Activated naive CD8-positive, alpha-beta T cell treated with anti-CD3 and anti-CD28 coated beads, Interleukin-2, amount 50 U/mL, for 24 hours (primary cell): Measurements from ENCODE around the gene KDM6A.
"Not testable (repeated sequence)": the region's sequence is repeated elsewhere in the genome, so short reads cannot be mapped to it uniquely, and the experiment has no call there.

ENCODE experiments used
- ATAC-seq: fragments of 150-1000 bp; cut with Tn5 transposase; one replicate; pipeline ENCODE4 v1.10.0; 2021
- DNase-seq: peaks from one replicate; pipeline ENCODE4 v3.0.0; 2021
- H3K27ac Mint-ChIP-seq: one replicate; pipeline ENCODE4 v1.8.0; 2021; ENCODE audit warnings: mild to moderate bottlenecking, mixed read lengths
- H3K27me3 Mint-ChIP-seq: one replicate; pipeline ENCODE4 v1.8.0; 2021; ENCODE audit warnings: mixed read lengths
- H3K36me3 Mint-ChIP-seq: one replicate; pipeline ENCODE4 v1.8.0; 2021; ENCODE audit warnings: low read depth, mixed read lengths
- H3K4me1 Mint-ChIP-seq: one replicate; pipeline ENCODE4 v1.8.0; 2021; ENCODE audit warnings: mixed read lengths
- H3K4me3 Mint-ChIP-seq: one replicate; pipeline ENCODE4 v1.8.0; 2021; ENCODE audit warnings: mild to moderate bottlenecking, moderate library complexity, mixed read lengths
- H3K9me3 Mint-ChIP-seq: one replicate; pipeline ENCODE4 v1.8.0; 2021; ENCODE audit warnings: mixed read lengths

Gene KDM6A

GRCh38 chrX:44875185-44875489 lies 2.1 kb downstream of the KDM6A start:
- Mint-ChIP-seq H3K36me3 (peaks cover 7% of the 10 kb centered on the region), H3K27me3 (no peaks in the 10 kb centered on the region), H3K9me3 (no peaks in the 10 kb centered on the region), H3K27ac (peak overlapping the region; percentile 97), H3K4me1 (peaks cover 29% of the 10 kb centered on the region), H3K4me3 (peak overlapping the region; percentile 93)
- no peak for ATAC-seq
- no peak for DNase-seq

GRCh38 chrX:44876086-44876485 lies 3.1 kb downstream of the KDM6A start:
- no peak overlapping the region for H3K27ac Mint-ChIP-seq
- H3K9me3 Mint-ChIP-seq = no peaks in the 10 kb centered on the region
- H3K4me1 Mint-ChIP-seq = peaks cover 33% of the 10 kb centered on the region
- DNase-seq (no peak), ATAC-seq (no peak)
- no peaks in the 10 kb centered on the region for H3K27me3 Mint-ChIP-seq
- H3K4me3 Mint-ChIP-seq = peak overlapping the region; percentile 93
- peaks cover 9% of the 10 kb centered on the region for H3K36me3 Mint-ChIP-seq

- Mint-ChIP-seq H3K4me1 (peaks cover 31% of the 10 kb centered on the region), H3K27me3 (no peaks in the 10 kb centered on the region), H3K4me3 (no peak overlapping the region), H3K36me3 (peaks cover 9% of the 10 kb centered on the region), H3K27ac (no peak overlapping the region), H3K9me3 (no peaks in the 10 kb centered on the region)
- DNase-seq = no peak
- ATAC-seq = no peak
Observed at GRCh38 chrX:44876767-44877166, 3.8 kb downstream of the KDM6A start.

GRCh38 chrX:44878780-44879179 lies 5.8 kb downstream of the KDM6A start:
- no peak for ATAC-seq
- H3K9me3 Mint-ChIP-seq = no peaks in the 10 kb centered on the region
- no peak overlapping the region for H3K27ac Mint-ChIP-seq
- no peak for DNase-seq
- H3K4me3 Mint-ChIP-seq = no peak overlapping the region
- H3K27me3 Mint-ChIP-seq = no peaks in the 10 kb centered on the region
- H3K36me3 Mint-ChIP-seq = peaks cover 11% of the 10 kb centered on the region
- H3K4me1 Mint-ChIP-seq = peaks cover 40% of the 10 kb centered on the region

GRCh38 chrX:44881549-44881948 lies 8.6 kb downstream of the KDM6A start:
- no peaks in the 10 kb centered on the region for H3K9me3 Mint-ChIP-seq
- DNase-seq (no peak), ATAC-seq (no peak)
- H3K4me1 Mint-ChIP-seq = peaks cover 46% of the 10 kb centered on the region
- H3K27ac Mint-ChIP-seq = no peak overlapping the region
- H3K4me3 Mint-ChIP-seq = no peak overlapping the region
- no peaks in the 10 kb centered on the region for H3K27me3 Mint-ChIP-seq
- H3K36me3 Mint-ChIP-seq = peaks cover 9% of the 10 kb centered on the region

GRCh38 chrX:44882635-44883034 lies 9.6 kb downstream of the KDM6A start:
- ATAC-seq = no peak
- peaks cover 9% of the 10 kb centered on the region for H3K36me3 Mint-ChIP-seq
- H3K4me1 Mint-ChIP-seq = peaks cover 50% of the 10 kb centered on the region
- H3K4me3 Mint-ChIP-seq = no peak overlapping the region
- no peak overlapping the region for H3K27ac Mint-ChIP-seq
- no peaks in the 10 kb centered on the region for H3K27me3 Mint-ChIP-seq
- no peaks in the 10 kb centered on the region for H3K9me3 Mint-ChIP-seq
- no peak for DNase-seq

GRCh38 chrX:44884944-44885343 lies 12.0 kb downstream of the KDM6A start:
- ATAC-seq (no peak), DNase-seq (no peak)
- Mint-ChIP-seq H3K27me3 (no peaks in the 10 kb centered on the region), H3K36me3 (peaks cover 6% of the 10 kb centered on the region), H3K4me3 (no peak overlapping the region), H3K27ac (no peak overlapping the region), H3K4me1 (peaks cover 49% of the 10 kb centered on the region), H3K9me3 (no peaks in the 10 kb centered on the region)

GRCh38 chrX:44889824-44890223 lies 16.8 kb downstream of the KDM6A start:
- no peak for DNase-seq
- no peak for ATAC-seq
- H3K27ac Mint-ChIP-seq = no peak overlapping the region

GRCh38 chrX:44890247-44890646 lies 17.3 kb downstream of the KDM6A start:
- Mint-ChIP-seq H3K9me3 (no peaks in the 10 kb centered on the region), H3K27ac (no peak overlapping the region), H3K4me3 (no peak overlapping the region), H3K27me3 (no peaks in the 10 kb centered on the region), H3K36me3 (peaks cover 7% of the 10 kb centered on the region), H3K4me1 (peaks cover 42% of the 10 kb centered on the region)
- no peak for ATAC-seq
- DNase-seq = no peak

More at GRCh38 chrX:44889824-44890223, 16.8 kb downstream of the KDM6A start:
- Mint-ChIP-seq H3K27me3 (no peaks in the 10 kb centered on the region), H3K9me3 (no peaks in the 10 kb centered on the region), H3K4me1 (peaks cover 44% of the 10 kb centered on the region), H3K36me3 (peaks cover 7% of the 10 kb centered on the region), H3K4me3 (no peak overlapping the region)

GRCh38 chrX:44890687-44891086 lies 17.7 kb downstream of the KDM6A start:
- not testable (repeated sequence) for DNase-seq, ATAC-seq, H3K27ac Mint-ChIP-seq, H3K27me3 Mint-ChIP-seq, H3K9me3 Mint-ChIP-seq, H3K4me3 Mint-ChIP-seq
- peaks cover 11% of the 10 kb centered on the region for H3K36me3 Mint-ChIP-seq
- H3K4me1 Mint-ChIP-seq = peaks cover 43% of the 10 kb centered on the region

GRCh38 chrX:44891642-44892041 lies 18.7 kb downstream of the KDM6A start:
- ATAC-seq (no peak), DNase-seq (no peak)
- H3K4me3 Mint-ChIP-seq = no peak overlapping the region
- peaks cover 43% of the 10 kb centered on the region for H3K4me1 Mint-ChIP-seq
- no peaks in the 10 kb centered on the region for H3K27me3 Mint-ChIP-seq
- no peaks in the 10 kb centered on the region for H3K9me3 Mint-ChIP-seq
- H3K27ac Mint-ChIP-seq = no peak overlapping the region
- peaks cover 15% of the 10 kb centered on the region for H3K36me3 Mint-ChIP-seq

GRCh38 chrX:44896876-44897186 lies 23.8 kb downstream of the KDM6A start:
- Mint-ChIP-seq H3K36me3 (peaks cover 16% of the 10 kb centered on the region), H3K4me3 (no peak overlapping the region), H3K27me3 (no peaks in the 10 kb centered on the region), H3K4me1 (peaks cover 39% of the 10 kb centered on the region), H3K27ac (no peak overlapping the region), H3K9me3 (no peaks in the 10 kb centered on the region)
- ATAC-seq = no peak
- DNase-seq = no peak

GRCh38 chrX:44897539-44897938 lies 24.6 kb downstream of the KDM6A start:
- ATAC-seq (no peak), DNase-seq (no peak)
- no peak overlapping the region for H3K4me3 Mint-ChIP-seq
- peaks cover 38% of the 10 kb centered on the region for H3K4me1 Mint-ChIP-seq
- no peak overlapping the region for H3K27ac Mint-ChIP-seq
- peaks cover 16% of the 10 kb centered on the region for H3K36me3 Mint-ChIP-seq
- no peaks in the 10 kb centered on the region for H3K27me3 Mint-ChIP-seq
- H3K9me3 Mint-ChIP-seq = no peaks in the 10 kb centered on the region

GRCh38 chrX:44898411-44899221 lies 25.6 kb downstream of the KDM6A start:
- peak overlapping the region; percentile 46 for H3K27ac Mint-ChIP-seq
- H3K36me3 Mint-ChIP-seq = peaks cover 20% of the 10 kb centered on the region
- peaks cover 6% of the 10 kb centered on the region for H3K9me3 Mint-ChIP-seq
- no peak overlapping the region for H3K4me3 Mint-ChIP-seq
- H3K27me3 Mint-ChIP-seq = no peaks in the 10 kb centered on the region
- peaks cover 46% of the 10 kb centered on the region for H3K4me1 Mint-ChIP-seq
- ATAC-seq (peak; percentile 54), DNase-seq (no peak)

- peaks cover 20% of the 10 kb centered on the region for H3K36me3 Mint-ChIP-seq
- no peaks in the 10 kb centered on the region for H3K27me3 Mint-ChIP-seq
- peaks cover 53% of the 10 kb centered on the region for H3K4me1 Mint-ChIP-seq
- ATAC-seq = no peak
- H3K4me3 Mint-ChIP-seq = peak overlapping the region; percentile 29
- DNase-seq = no peak
- peaks cover 6% of the 10 kb centered on the region for H3K9me3 Mint-ChIP-seq
- no peak overlapping the region for H3K27ac Mint-ChIP-seq
Observed at GRCh38 chrX:44899946-44900345, 27.0 kb downstream of the KDM6A start.

- Mint-ChIP-seq H3K27ac (peak overlapping the region; percentile 59), H3K36me3 (peaks cover 5% of the 10 kb centered on the region), H3K27me3 (no peaks in the 10 kb centered on the region), H3K4me3 (peak overlapping the region; percentile 18), H3K4me1 (peaks cover 66% of the 10 kb centered on the region), H3K9me3 (peaks cover 6% of the 10 kb centered on the region)
- DNase-seq (no peak), ATAC-seq (peak; percentile 64)
Observed at GRCh38 chrX:44903107-44903506, 30.1 kb downstream of the KDM6A start.
